Measurements from ENCODE around the gene CCDC120. TPM values are rescaled to one million over a fixed set of nuclear protein-coding genes. Genes with fewer than 3 reads are reported as not detected.

Gene CCDC120

GRCh38 chrX:49116716-49117115 lies 57.9 kb downstream of the CCDC120 start:
- Histone ChIP-seq H3K23ac (ENCODE audit: low read depth, low read length, poor library complexity) (no peak overlapping the region), H3K4me3 (ENCODE audit: low read length in 2 of 2) (no peak overlapping the region), H2BK15ac (ENCODE audit: low read length) (no peak overlapping the region), H3K9me3 (replicated peaks in 1 of 2; ENCODE audit: control insufficient read depth in 2 of 2, insufficient read depth in 1 of 2, low read depth in 1 of 2, low read length in 2 of 2) (no peaks in the 10 kb centered on the region), H4K8ac (ENCODE audit: low read depth, low read length) (no peak overlapping the region), H3K4me2 (ENCODE audit: insufficient read depth, low read length, poor library complexity, severe bottlenecking) (no peak overlapping the region), H4K91ac (ENCODE audit: low read depth, low read length, poor library complexity) (no peak overlapping the region), H2BK12ac (ENCODE audit: low read length) (no peak overlapping the region), H3K79me1 (ENCODE audit: low read depth, low read length) (no peaks in the 10 kb centered on the region), H3K4me1 (ENCODE audit: control insufficient read depth in 2 of 2, insufficient read depth in 1 of 2, low read depth in 1 of 2, low read length in 2 of 2) (peaks cover 0 to 8% of the 10 kb centered on the region in 2 donors), H3K9ac (ENCODE audit: low read depth, low read length, poor library complexity) (no peak overlapping the region), H3K14ac (ENCODE audit: low read length) (no peak overlapping the region), H2BK120ac (ENCODE audit: low read depth, low read length) (no peak overlapping the region), H2AK5ac (ENCODE audit: low read depth, low read length) (no peak overlapping the region), H2BK5ac (ENCODE audit: low read length) (no peak overlapping the region), H3K36me3 (replicated peaks in 1 of 2; ENCODE audit: control insufficient read depth in 2 of 2, insufficient read depth in 2 of 2, low read length in 2 of 2) (peaks cover 13 to 66% of the 10 kb centered on the region in 2 donors), H2AFZ (ENCODE audit: low read length) (no peak overlapping the region), H3K18ac (ENCODE audit: low read length) (no peak overlapping the region), H3K27me3 (ENCODE audit: control insufficient read depth in 3 of 3, insufficient read depth in 3 of 3, low read depth in 1 of 3, low read length in 3 of 3) (no peaks in the 10 kb centered on the region), H3K4ac (ENCODE audit: low read length) (no peak overlapping the region), H3K27ac (replicated peaks; ENCODE audit: low read length) (no peak overlapping the region)
- no CpG with 5 or more reads among the region's 5 CpGs for WGBS, 2 donors (ENCODE audit: extremely low coverage in 2 of 2, insufficient read length in 2 of 2, insufficient replicate concordance in 1 of 2)
- DNase-seq (ENCODE audit: low spot score) = no peak

- H2AFZ ChIP-seq (ENCODE audit: low read length) = no peak overlapping the region
- H3K14ac ChIP-seq (ENCODE audit: low read length) = no peak overlapping the region
- no peak overlapping the region for H2BK120ac ChIP-seq (ENCODE audit: low read depth, low read length)
- H2BK5ac ChIP-seq (ENCODE audit: low read length) = no peak overlapping the region
- H3K4me1 ChIP-seq (ENCODE audit: control insufficient read depth in 2 of 2, insufficient read depth in 1 of 2, low read depth in 1 of 2, low read length in 2 of 2) = peaks cover 0 to 1% of the 10 kb centered on the region in 2 donors
- no peak overlapping the region for H2BK12ac ChIP-seq (ENCODE audit: low read length)
- no peak overlapping the region for H2AK5ac ChIP-seq (ENCODE audit: low read depth, low read length)
- H3K4ac ChIP-seq (ENCODE audit: low read length) = no peak overlapping the region
- no peak overlapping the region for H2BK15ac ChIP-seq (ENCODE audit: low read length)
- H3K23ac ChIP-seq (ENCODE audit: low read depth, low read length, poor library complexity) = no peak overlapping the region
- peaks cover 1% of the 10 kb centered on the region for H3K79me1 ChIP-seq (ENCODE audit: low read depth, low read length)
- no peaks in the 10 kb centered on the region for H3K27me3 ChIP-seq (ENCODE audit: control insufficient read depth in 3 of 3, insufficient read depth in 3 of 3, low read depth in 1 of 3, low read length in 3 of 3)
- no peak overlapping the region for H3K4me3 ChIP-seq (ENCODE audit: low read length in 2 of 2)
- peaks cover 13 to 63% of the 10 kb centered on the region in 2 donors for H3K36me3 ChIP-seq (replicated peaks in 1 of 2; ENCODE audit: control insufficient read depth in 2 of 2, insufficient read depth in 2 of 2, low read length in 2 of 2)
- no CpG with 5 or more reads among the region's 6 CpGs for WGBS, 2 donors (ENCODE audit: extremely low coverage in 2 of 2, insufficient read length in 2 of 2, insufficient replicate concordance in 1 of 2)
- H3K27ac ChIP-seq (replicated peaks; ENCODE audit: low read length) = no peak overlapping the region
- no peak overlapping the region for H3K9ac ChIP-seq (ENCODE audit: low read depth, low read length, poor library complexity)
- no peak overlapping the region for H3K18ac ChIP-seq (ENCODE audit: low read length)
- no peak overlapping the region for H4K8ac ChIP-seq (ENCODE audit: low read depth, low read length)
- DNase-seq (ENCODE audit: low spot score) = no peak
- H3K4me2 ChIP-seq (ENCODE audit: insufficient read depth, low read length, poor library complexity, severe bottlenecking) = no peak overlapping the region
- no peaks in the 10 kb centered on the region for H3K9me3 ChIP-seq (replicated peaks in 1 of 2; ENCODE audit: control insufficient read depth in 2 of 2, insufficient read depth in 1 of 2, low read depth in 1 of 2, low read length in 2 of 2)
- H4K91ac ChIP-seq (ENCODE audit: low read depth, low read length, poor library complexity) = no peak overlapping the region
Measured at GRCh38 chrX:49117581-49117980, 58.8 kb downstream of the CCDC120 start.

Small RNAs within 50 kb of the gene (small RNA-seq; reads per million reads assigned to genes)
- not detected for gene RNU4-52P (ENCODE audit: insufficient read depth)
